Lung (tissue), 12 donors: Measurements from ENCODE around the gene COL15A1. TPM values are rescaled to one million over a fixed set of nuclear protein-coding genes. Genes with fewer than 3 reads are reported as not detected.

Experiments used
- ATAC-seq: fragments of 200-7000 bp; cut with Tn5 transposase; one replicate; pipeline ENCODE4 v1.9.1; 2020; ENCODE audit warnings: moderate number of reproducible peaks; ENCODE audit not compliant: insufficient read depth, low FRiP score
- DNase-seq, 3 donors: peaks; one replicate each; pipeline ENCODE4 v3.0.0-alpha.2; 2013 to 2017
- H3K27ac ChIP-seq, 2 donors: one replicate each; pipeline ENCODE4 v1.5.1; 2013; ENCODE audit warnings: mild to moderate bottlenecking in 2 of 2, moderate library complexity in 2 of 2, control low read depth in 1 of 2, inconsistent platforms in 1 of 2, low read depth in 1 of 2, low read length in 1 of 2
- H3K27me3 ChIP-seq, 3 donors: one replicate each; pipeline ENCODE4 v1.5.1; 2013; ENCODE audit warnings: low read length in 2 of 3; ENCODE audit not compliant: control insufficient read depth in 3 of 3, insufficient read depth in 3 of 3
- H3K36me3 ChIP-seq, 4 donors: one replicate each; pipeline ENCODE4 v1.5.1; 2013; ENCODE audit warnings: low read length in 4 of 4, mild to moderate bottlenecking in 1 of 4, moderate library complexity in 1 of 4; ENCODE audit not compliant: control insufficient read depth in 4 of 4, insufficient read depth in 4 of 4
- H3K4me1 ChIP-seq, 5 donors: one replicate each; pipeline ENCODE4 v1.5.1; 2013; ENCODE audit warnings: low read length in 5 of 5, mild to moderate bottlenecking in 2 of 5, moderate library complexity in 1 of 5; ENCODE audit not compliant: control insufficient read depth in 5 of 5, insufficient read depth in 5 of 5
- H3K4me3 ChIP-seq: one replicate; pipeline ENCODE4 v1.5.1; 2013; ENCODE audit warnings: mild to moderate bottlenecking, control low read depth, moderate library complexity
- H3K9ac ChIP-seq, 2 donors: one replicate each; pipeline ENCODE4 v1.5.1; 2013; ENCODE audit warnings: low read length in 2 of 2, control low read depth in 1 of 2; ENCODE audit not compliant: insufficient read depth in 1 of 2
- H3K9me3 ChIP-seq, 4 donors: one replicate each; pipeline ENCODE4 v1.5.1; 2013; ENCODE audit warnings: low read length in 3 of 4, mild to moderate bottlenecking in 1 of 4, moderate library complexity in 1 of 4; ENCODE audit not compliant: control insufficient read depth in 4 of 4, insufficient read depth in 3 of 4
- WGBS, 2 donors: extraction: QIAGEN DNeasy Blood & Tissue Kit; methylation state at CpG; one replicate each; pipeline ENCODE4 v1.1.7; 2013; 5-methylcytosine and 5-hydroxymethylcytosine counted together
- polyA plus RNA-seq, 2 donors: library from polyadenylated mRNA; stranded (reverse); fragments of 200-250 nt; gene quantifications; one replicate each; pipeline ENCODE4 v1.2.1, GENCODE V29; 2013
- total RNA-seq, 2 donors: library from RNA; depleted of rRNA in 1 of 2; stranded (reverse); fragments of >200 nt in 1 of 2; gene quantifications; one replicate each; pipeline ENCODE4 v1.2.1, GENCODE V29; 2014 to 2021
- TF ChIP-seq, protein P1 (sequence below): IDR thresholded peaks from 2 replicates; pipeline ENCODE4 v1.5.1; 2012; ENCODE audit warnings: mild to moderate bottlenecking; ENCODE audit errors: control extremely low read depth, extremely low read depth
- donor health status: control.
- donor health status: control.
- donor health status: Bipolar disorder and iron deficiency.
- donor health status: healthy.
- donor health status: DM: yes; HTN: yes; CAD: no.

Gene COL15A1
- total and polyA plus RNA-seq, 4 donors, result 2.9 to 40.5 (median 8.5) TPM

DNA sequence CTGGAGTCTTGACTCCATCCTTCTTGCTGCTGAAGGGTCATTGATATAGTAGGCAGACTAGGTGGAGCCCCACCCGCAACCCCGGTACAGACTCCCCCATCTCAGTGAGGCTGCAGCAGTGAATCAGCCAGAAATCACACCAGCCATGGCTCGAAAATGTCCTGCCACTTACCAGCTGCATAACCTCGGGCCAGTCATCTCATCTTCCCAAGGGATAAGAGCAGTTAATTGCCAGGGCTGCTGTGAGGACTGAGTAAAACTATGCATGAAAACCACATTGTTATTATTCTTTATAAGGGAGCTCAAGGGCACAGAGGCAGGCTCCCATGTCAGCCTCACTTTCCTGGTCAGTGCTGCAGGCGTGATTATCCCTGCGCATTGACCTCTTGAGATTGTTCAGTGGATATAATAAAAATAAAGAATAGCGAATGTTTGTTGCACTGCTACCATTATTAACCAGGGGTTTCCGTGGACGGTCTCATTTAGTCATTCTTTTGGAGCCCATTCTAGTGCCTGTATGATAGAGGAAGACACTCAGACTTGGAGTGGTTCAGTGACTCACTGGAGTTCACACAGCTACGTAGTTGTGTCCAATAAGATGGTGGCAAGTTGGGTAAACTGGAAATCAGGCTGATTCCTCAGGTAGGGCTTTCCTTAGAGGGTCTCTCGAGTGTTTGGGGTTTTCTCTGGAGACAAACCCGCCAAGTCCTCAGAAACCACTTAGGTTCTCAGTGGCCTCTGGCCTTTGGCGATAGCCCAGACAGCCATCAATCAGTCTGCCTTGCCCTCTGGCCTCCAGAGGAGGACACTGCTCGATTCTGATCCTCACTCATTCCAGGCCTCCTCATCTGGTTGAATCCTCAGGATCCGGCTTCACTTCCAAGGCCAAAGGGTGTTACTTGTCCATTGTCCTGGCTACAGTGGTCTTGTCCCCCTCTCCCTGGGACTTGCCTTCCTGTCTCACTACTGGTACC lies 39.9 kb downstream of the COL15A1 start:
- 84 to 89% methylated on average over 15 of the region's 15 CpGs for WGBS, 2 donors
- ATAC-seq, result no peak
- Histone ChIP-seq H3K27ac (no peak overlapping the region), H3K27me3 (no peaks in the 10 kb centered on the region), H3K4me3 (no peak overlapping the region), H3K4me1 (peaks cover 0 to 7% (median 0%) of the 10 kb centered on the region in 5 donors), H3K36me3 (no peaks in the 10 kb centered on the region), H3K9ac (no peak overlapping the region), H3K9me3 (no peaks in the 10 kb centered on the region)
- TF ChIP-seq, protein P1, sequence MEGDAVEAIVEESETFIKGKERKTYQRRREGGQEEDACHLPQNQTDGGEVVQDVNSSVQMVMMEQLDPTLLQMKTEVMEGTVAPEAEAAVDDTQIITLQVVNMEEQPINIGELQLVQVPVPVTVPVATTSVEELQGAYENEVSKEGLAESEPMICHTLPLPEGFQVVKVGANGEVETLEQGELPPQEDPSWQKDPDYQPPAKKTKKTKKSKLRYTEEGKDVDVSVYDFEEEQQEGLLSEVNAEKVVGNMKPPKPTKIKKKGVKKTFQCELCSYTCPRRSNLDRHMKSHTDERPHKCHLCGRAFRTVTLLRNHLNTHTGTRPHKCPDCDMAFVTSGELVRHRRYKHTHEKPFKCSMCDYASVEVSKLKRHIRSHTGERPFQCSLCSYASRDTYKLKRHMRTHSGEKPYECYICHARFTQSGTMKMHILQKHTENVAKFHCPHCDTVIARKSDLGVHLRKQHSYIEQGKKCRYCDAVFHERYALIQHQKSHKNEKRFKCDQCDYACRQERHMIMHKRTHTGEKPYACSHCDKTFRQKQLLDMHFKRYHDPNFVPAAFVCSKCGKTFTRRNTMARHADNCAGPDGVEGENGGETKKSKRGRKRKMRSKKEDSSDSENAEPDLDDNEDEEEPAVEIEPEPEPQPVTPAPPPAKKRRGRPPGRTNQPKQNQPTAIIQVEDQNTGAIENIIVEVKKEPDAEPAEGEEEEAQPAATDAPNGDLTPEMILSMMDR, result no peak
- no peak for DNase-seq

DNA sequence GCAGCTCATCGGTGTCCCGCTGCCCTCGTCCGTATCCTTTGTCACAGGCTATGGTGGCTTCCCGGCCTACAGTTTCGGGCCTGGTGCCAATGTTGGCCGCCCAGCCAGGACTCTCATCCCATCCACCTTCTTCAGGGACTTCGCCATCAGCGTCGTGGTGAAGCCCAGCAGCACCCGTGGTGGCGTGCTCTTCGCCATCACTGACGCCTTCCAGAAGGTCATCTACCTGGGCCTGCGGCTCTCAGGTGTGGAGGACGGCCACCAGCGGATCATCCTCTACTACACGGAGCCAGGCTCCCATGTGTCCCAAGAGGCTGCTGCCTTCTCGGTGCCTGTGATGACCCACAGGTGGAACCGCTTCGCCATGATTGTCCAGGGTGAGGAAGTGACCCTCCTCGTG lies 41.9 kb downstream of the COL15A1 start:
- H3K9ac ChIP-seq, result no peak overlapping the region
- no peak overlapping the region for H3K4me3 ChIP-seq
- H3K9me3 ChIP-seq, result no peaks in the 10 kb centered on the region
- peaks cover 0 to 10% (median 0%) of the 10 kb centered on the region in 5 donors for H3K4me1 ChIP-seq
- no peaks in the 10 kb centered on the region for H3K36me3 ChIP-seq
- DNase-seq, result no peak
- no peak for ATAC-seq
- TF ChIP-seq, protein P1, result no peak
- no peak overlapping the region for H3K27ac ChIP-seq
- 95 to 96% methylated on average over 22 of the region's 22 CpGs for WGBS, 2 donors
- H3K27me3 ChIP-seq, result no peaks in the 10 kb centered on the region

DNA sequence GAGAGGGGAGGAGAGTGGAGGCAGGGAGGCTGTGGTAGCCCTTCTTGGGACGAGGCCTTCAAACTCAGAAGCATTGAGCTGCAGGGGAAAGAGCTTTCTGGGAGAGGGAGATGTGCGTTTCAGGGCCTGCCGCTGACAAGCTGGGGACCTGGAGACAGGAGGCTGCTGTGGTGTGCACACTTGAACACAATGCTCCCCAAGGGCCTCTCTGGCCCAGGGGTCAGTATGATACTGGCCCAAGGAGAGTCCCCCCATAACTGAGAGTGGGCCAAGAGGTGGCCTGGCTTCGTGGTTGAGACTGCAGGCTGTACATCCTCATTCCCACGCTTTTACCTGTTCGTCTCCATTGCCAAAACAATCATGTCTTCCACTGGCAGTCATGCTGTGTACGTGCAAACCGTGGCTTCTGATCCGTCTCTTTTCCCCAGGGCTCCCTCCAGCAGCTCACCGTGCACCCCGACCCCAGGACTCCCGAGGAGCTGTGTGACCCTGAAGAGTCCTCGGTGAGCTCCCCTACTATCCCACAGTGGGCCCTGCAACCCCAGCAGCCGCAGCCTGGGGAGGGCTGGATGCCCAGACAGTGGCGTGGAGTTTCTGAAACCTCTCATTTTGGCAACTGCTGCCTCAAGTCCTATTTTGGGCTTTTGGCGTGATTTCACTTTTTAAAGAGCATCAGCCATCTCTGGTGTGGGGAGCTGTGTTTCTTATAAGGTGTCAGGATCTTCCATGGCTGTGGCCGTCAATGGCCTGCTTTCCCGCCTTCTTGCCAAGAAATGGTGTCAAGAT lies 43.4 kb downstream of the COL15A1 start:
- DNase-seq, result peak in 1 of 3 donors; percentile 4
- ATAC-seq, result no peak
- no peak overlapping the region for H3K9ac ChIP-seq

More for the DNA sequence above, 43.4 kb downstream of the COL15A1 start:
- TF ChIP-seq, protein P1, result no peak
- H3K4me1 ChIP-seq, result peaks cover 0 to 10% (median 0%) of the 10 kb centered on the region in 5 donors
- no peaks in the 10 kb centered on the region for H3K36me3 ChIP-seq
- WGBS, 2 donors, result 85 to 89% methylated on average over 18 of the region's 18 CpGs
- no peak overlapping the region for H3K4me3 ChIP-seq
- H3K27me3 ChIP-seq, result no peaks in the 10 kb centered on the region
- peaks cover 0 to 2% (median 0%) of the 10 kb centered on the region in 4 donors for H3K9me3 ChIP-seq
- peak overlapping the region in 1 of 2 donors; percentile 18 for H3K27ac ChIP-seq
